ENCODE results near the gene ARL1.
"Not testable (repeated sequence)": the region's sequence is repeated elsewhere in the genome, so short reads cannot be mapped to it uniquely, and the experiment has no call there.

- not testable (repeated sequence) for TF ChIP-seq CTCF (conservative IDR thresholded peaks at IDR 0.05; ENCODE audit: low read depth, low read length); EZH2 (IDR thresholded peaks at IDR 0.05; ENCODE audit: low read length, unreplicated experiment); EZH2phosphoT487 (IDR thresholded peaks at IDR 0.05; ENCODE audit: borderline replicate concordance, low read length)
These were observed 14.5 kb upstream of the ARL1 start for GRCh38 chr12:101422066-101422465.

All from PC-3 (cell line).